Kidney (tissue), 14 donors: ENCODE results near the gene FEM1B. TPM values are rescaled to one million over a fixed set of nuclear protein-coding genes. Genes with fewer than 3 reads are reported as not detected.

Source experiments
- DNase-seq, 5 donors: peaks; one replicate each; pipeline ENCODE4 v3.0.0-alpha.2; 2013 to 2020
- FAIRE-seq: peaks from 2 replicates; lab custom pipeline; 2012; peaks lifted over from hg19 to GRCh38; lab: Jason Lieb, UNC
- H3K27ac ChIP-seq, 2 donors: one replicate each; pipeline ENCODE4 v1.7.0; 2013; ENCODE audit warnings: low read depth in 2 of 2, low read length in 2 of 2, inconsistent platforms in 1 of 2
- H3K27me3 ChIP-seq: one replicate; pipeline ENCODE4 v1.7.1; 2013; ENCODE audit warnings: low read length, inconsistent platforms; ENCODE audit not compliant: control insufficient read depth, insufficient read depth
- H3K36me3 ChIP-seq, 3 donors: one replicate each; pipeline versions ENCODE4 v1.7.0 to v1.7.1; 2013; ENCODE audit warnings: low read length in 3 of 3, control low read depth in 1 of 3, inconsistent platforms in 1 of 3; ENCODE audit not compliant: insufficient read depth in 3 of 3, control insufficient read depth in 2 of 3
- H3K4me1 ChIP-seq, 3 donors: one replicate each; pipeline versions ENCODE4 v1.7.0 to v1.7.1; 2013; ENCODE audit warnings: low read length in 3 of 3, inconsistent platforms in 1 of 3, low read depth in 1 of 3; ENCODE audit not compliant: control insufficient read depth in 2 of 3, insufficient read depth in 2 of 3
- H3K4me3 ChIP-seq, 3 donors: one replicate each; pipeline versions ENCODE4 v1.7.0 to v1.8.1; 2013; ENCODE audit warnings: low read length in 3 of 3, control low read depth in 1 of 3, inconsistent platforms in 1 of 3
- H3K9ac ChIP-seq, 3 donors: one replicate each; pipeline versions ENCODE4 v1.7.0 to v1.7.1; 2013; ENCODE audit warnings: low read length in 3 of 3, control low read depth in 1 of 3, inconsistent platforms in 1 of 3
- H3K9me3 ChIP-seq, 3 donors: one replicate each; pipeline versions ENCODE4 v1.7.0 to v1.7.1; 2013; ENCODE audit warnings: low read length in 3 of 3, control low read depth in 1 of 3, inconsistent platforms in 1 of 3; ENCODE audit not compliant: control insufficient read depth in 2 of 3, insufficient read depth in 1 of 3
- intact Hi-C: fragments of 100-400 bp; cut with DNase I; formaldehyde crosslinking; loops from one replicate; pipeline ENCODE4 v1.11.1; 2022
- polyA plus RNA-seq: library from polyadenylated mRNA; stranded (reverse); fragments of 350-450 nt; fragmentation: Illumina TruSeq; extraction: RNeasy Lipid Tissue Mini Kit (QIAGEN cat#74804); gene quantifications from one replicate; pipeline ENCODE4 v1.2.3, GENCODE V29; 2014; ENCODE audit warnings: low read depth, low replicate concordance; ENCODE audit not compliant: insufficient read depth
- total RNA-seq: library from RNA; stranded (reverse); fragmentation: NEBNext Ultra II Directional; extraction: Animal tissue kit (Norgen Biotek cat#: 25700); gene quantifications from one replicate; pipeline ENCODE4 v1.2.1, GENCODE V29; 2021
- TF ChIP-seq, protein P1 (sequence below): IDR thresholded peaks from 3 replicates; pipeline ENCODE4 v1.5.1; 2012; ENCODE audit warnings: mild to moderate bottlenecking, moderate library complexity, borderline replicate concordance; ENCODE audit not compliant: insufficient read depth; ENCODE audit errors: extremely low read depth
- donor health status: control.
- donor health status: control.
- donor health status: control.
- donor health status: control.
- donor health status: control.
- donor health status: DM: yes; HTN: yes; CAD: no.
- donor health status: Normal renal cell carcinoma (clear cell type).

Gene FEM1B
- total and polyA plus RNA-seq, 2 donors from 2014 or later, result 9.8 to 47.6 TPM

- peaks cover 0 to 2% (median 0%) of the 10 kb centered on the region in 3 donors for H3K4me1 ChIP-seq
- no peak overlapping the region for H3K27ac ChIP-seq
- no peaks in the 10 kb centered on the region for H3K27me3 ChIP-seq
- DNase-seq (peak in 2 of 5 donors; percentile 4 to 30), FAIRE-seq (no peak)
- H3K9ac ChIP-seq, result no peak overlapping the region
- TF ChIP-seq, protein P1, sequence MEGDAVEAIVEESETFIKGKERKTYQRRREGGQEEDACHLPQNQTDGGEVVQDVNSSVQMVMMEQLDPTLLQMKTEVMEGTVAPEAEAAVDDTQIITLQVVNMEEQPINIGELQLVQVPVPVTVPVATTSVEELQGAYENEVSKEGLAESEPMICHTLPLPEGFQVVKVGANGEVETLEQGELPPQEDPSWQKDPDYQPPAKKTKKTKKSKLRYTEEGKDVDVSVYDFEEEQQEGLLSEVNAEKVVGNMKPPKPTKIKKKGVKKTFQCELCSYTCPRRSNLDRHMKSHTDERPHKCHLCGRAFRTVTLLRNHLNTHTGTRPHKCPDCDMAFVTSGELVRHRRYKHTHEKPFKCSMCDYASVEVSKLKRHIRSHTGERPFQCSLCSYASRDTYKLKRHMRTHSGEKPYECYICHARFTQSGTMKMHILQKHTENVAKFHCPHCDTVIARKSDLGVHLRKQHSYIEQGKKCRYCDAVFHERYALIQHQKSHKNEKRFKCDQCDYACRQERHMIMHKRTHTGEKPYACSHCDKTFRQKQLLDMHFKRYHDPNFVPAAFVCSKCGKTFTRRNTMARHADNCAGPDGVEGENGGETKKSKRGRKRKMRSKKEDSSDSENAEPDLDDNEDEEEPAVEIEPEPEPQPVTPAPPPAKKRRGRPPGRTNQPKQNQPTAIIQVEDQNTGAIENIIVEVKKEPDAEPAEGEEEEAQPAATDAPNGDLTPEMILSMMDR, result no peak
- H3K9me3 ChIP-seq, result no peaks in the 10 kb centered on the region
- H3K4me3 ChIP-seq, result no peak overlapping the region
- no peaks in the 10 kb centered on the region for H3K36me3 ChIP-seq
- intact Hi-C loops, result no loop called here
These were observed 36.2 kb downstream of the FEM1B start for GRCh38 chr15:68313501-68314410.

- no peak overlapping the region for H3K4me3 ChIP-seq
- H3K27me3 ChIP-seq, result no peaks in the 10 kb centered on the region
- DNase-seq, result peak in 3 of 5 donors; percentile 11 to 48 (median 37)
- no peak overlapping the region for H3K9ac ChIP-seq
- TF ChIP-seq, protein P1, result no peak
- H3K4me1 ChIP-seq, result peaks cover 0 to 2% (median 0%) of the 10 kb centered on the region in 3 donors
- no peak for FAIRE-seq
- intact Hi-C loops, result no loop called here
- no peak overlapping the region for H3K27ac ChIP-seq
- H3K9me3 ChIP-seq, result no peaks in the 10 kb centered on the region
- no peaks in the 10 kb centered on the region for H3K36me3 ChIP-seq
These were observed 37.0 kb downstream of the FEM1B start for GRCh38 chr15:68314563-68314962.

GRCh38 chr15:68315035-68315434, 37.5 kb downstream of the FEM1B start:
- H3K9me3 ChIP-seq, result no peaks in the 10 kb centered on the region
- H3K9ac ChIP-seq, result no peak overlapping the region
- FAIRE-seq (no peak), DNase-seq (peak in 1 of 5 donors; percentile 3)
- H3K27me3 ChIP-seq, result no peaks in the 10 kb centered on the region
- H3K27ac ChIP-seq, result no peak overlapping the region
- TF ChIP-seq, protein P1, result no peak
- H3K4me1 ChIP-seq, result peaks cover 0 to 2% (median 0%) of the 10 kb centered on the region in 3 donors
- H3K36me3 ChIP-seq, result no peaks in the 10 kb centered on the region
- no peak overlapping the region for H3K4me3 ChIP-seq
- intact Hi-C loops, result no loop called here
